ENCODE results near the gene ZNF444. TPM values are rescaled to one million over a fixed set of nuclear protein-coding genes. Genes with fewer than 3 reads are reported as not detected.
"Not testable (repeated sequence)": the region's sequence is repeated elsewhere in the genome, so short reads cannot be mapped to it uniquely, and the experiment has no call there.

ZNF444 gene
- total RNA-seq, 1 donor from 2014 or later, result 37.3 TPM

GRCh38 chr19:56167064-56167578, 26.0 kb downstream of the ZNF444 start:
- no peaks in the 10 kb centered on the region for H3K27me3 ChIP-seq
- intact Hi-C loops (cut with DNase I), result loop anchor here (10.0 kb wide), 1 partner anchor 52 kb away; no protein-coding TSS in a partner anchor
- no peak for DNase-seq
- no peaks in the 10 kb centered on the region for H3K36me3 ChIP-seq
- no peaks in the 10 kb centered on the region for H3K9me3 ChIP-seq
- no peak for ATAC-seq
- no peak overlapping the region for H3K4me3 ChIP-seq
- TF ChIP-seq CTCF (IDR thresholded peaks at IDR 0.05), result no peak
- peaks cover 6% of the 10 kb centered on the region for H3K4me1 ChIP-seq
- no peak overlapping the region for H3K27ac ChIP-seq

DNA sequence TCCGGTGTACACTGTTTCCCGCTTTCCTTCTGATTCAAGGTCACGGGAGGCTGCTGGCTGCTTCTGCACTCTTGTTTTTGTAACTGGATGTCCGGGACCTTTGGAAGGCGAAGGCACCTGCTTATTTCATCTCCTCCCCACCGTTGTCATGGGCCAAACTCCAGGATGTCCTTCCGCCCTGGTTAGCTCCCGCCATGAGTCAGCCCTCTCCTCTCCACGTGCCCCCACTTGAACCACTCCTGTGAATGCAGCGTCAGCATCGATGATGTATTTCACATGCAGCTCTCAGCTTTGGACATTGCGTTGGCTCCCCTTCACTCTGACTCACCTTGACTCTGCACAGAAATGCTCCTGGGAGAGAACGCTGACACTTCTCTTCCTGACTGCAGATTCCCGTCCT, 29.2 kb downstream of the ZNF444 start:
- H3K27me3 ChIP-seq, result peaks cover 9% of the 10 kb centered on the region
- peak; percentile 89 for DNase-seq
- no peak for TF ChIP-seq CTCF (IDR thresholded peaks at IDR 0.05)
- H3K4me1 ChIP-seq, result peaks cover 6% of the 10 kb centered on the region
- intact Hi-C loops (cut with DNase I), result loop anchor here (5.0 kb wide), 1 partner anchor 93 kb away; no protein-coding TSS in a partner anchor
- no peaks in the 10 kb centered on the region for H3K9me3 ChIP-seq
- H3K27ac ChIP-seq, result no peak overlapping the region
- H3K36me3 ChIP-seq, result no peaks in the 10 kb centered on the region
- ATAC-seq, result peak; percentile 86
- H3K4me3 ChIP-seq, result no peak overlapping the region

GRCh38 chr19:56174086-56174485, 33.0 kb downstream of the ZNF444 start:
- H3K4me1 ChIP-seq, result peaks cover 6% of the 10 kb centered on the region
- H3K9me3 ChIP-seq, result no peaks in the 10 kb centered on the region
- DNase-seq (no peak), ATAC-seq (no peak)
- peaks cover 12% of the 10 kb centered on the region for H3K27me3 ChIP-seq
- no peaks in the 10 kb centered on the region for H3K36me3 ChIP-seq
- intact Hi-C loops (cut with DNase I), result loop anchor here (5.0 kb wide), 1 partner anchor 97 kb away; no protein-coding TSS in a partner anchor
- H3K27ac ChIP-seq, result no peak overlapping the region
- no peak for TF ChIP-seq CTCF (IDR thresholded peaks at IDR 0.05)
- no peak overlapping the region for H3K4me3 ChIP-seq

DNA sequence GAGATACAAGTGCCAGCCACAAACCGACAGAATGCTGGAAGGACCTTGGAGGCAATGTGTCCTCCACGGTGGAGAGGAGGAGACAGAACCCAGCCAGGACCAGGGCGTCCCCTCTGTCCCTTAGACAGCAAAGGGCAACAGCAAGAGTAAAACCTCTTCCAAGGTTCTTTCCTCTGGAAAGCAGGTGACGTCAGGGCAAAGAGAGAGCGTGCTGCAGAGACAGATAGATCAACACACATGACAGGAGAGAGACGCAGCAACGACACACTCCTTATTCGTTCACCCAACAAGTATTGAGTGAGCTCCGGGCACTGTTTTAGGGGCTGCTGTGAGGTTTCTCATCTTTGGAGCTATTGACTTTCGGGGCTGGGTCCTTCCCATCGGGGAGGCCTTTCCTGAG, 33.5 kb downstream of the ZNF444 start:
- intact Hi-C loops (cut with DNase I), result loop anchor here (5.0 kb wide), 1 partner anchor 97 kb away; no protein-coding TSS in a partner anchor
- DNase-seq (no peak), ATAC-seq (no peak)
- H3K36me3 ChIP-seq, result no peaks in the 10 kb centered on the region
- TF ChIP-seq CTCF (IDR thresholded peaks at IDR 0.05), result no peak
- no peaks in the 10 kb centered on the region for H3K9me3 ChIP-seq
- H3K27me3 ChIP-seq, result peaks cover 12% of the 10 kb centered on the region
- H3K27ac ChIP-seq, result no peak overlapping the region
- peaks cover 6% of the 10 kb centered on the region for H3K4me1 ChIP-seq
- H3K4me3 ChIP-seq, result no peak overlapping the region

- intact Hi-C loops (cut with DNase I); H3K36me3 ChIP-seq; H3K4me3 ChIP-seq; H3K9me3 ChIP-seq; DNase-seq; ATAC-seq; H3K27ac ChIP-seq; H3K4me1 ChIP-seq: not testable (repeated sequence)
- peaks cover 12% of the 10 kb centered on the region for H3K27me3 ChIP-seq
These were observed 34.8 kb downstream of the ZNF444 start, which contains the start of gene GALP for GRCh38 chr19:56175861-56176307. TSS of gene GALP (plus strand) at chr19:56176008. CDS start at chr19:56177109, 1,101 bp downstream.

GRCh38 chr19:56176310-56176709, 35.2 kb downstream of the ZNF444 start:
- H3K36me3 ChIP-seq; H3K9me3 ChIP-seq; H3K4me3 ChIP-seq; intact Hi-C loops (cut with DNase I); ATAC-seq; H3K27ac ChIP-seq; H3K4me1 ChIP-seq; DNase-seq: not testable (repeated sequence)
- H3K27me3 ChIP-seq, result peaks cover 12% of the 10 kb centered on the region

Data from upper lobe of right lung (tissue), 1 donor.